T-helper 1 cell treated with Interleukin-12 subunit alpha and Interleukin-12 subunit beta and Interleukin-4 antibody, amounts not matched to agents 30 ng/mL and 1 ng/mL, for 36 hours (primary cell): ENCODE results near the gene A4GALT. TPM values are rescaled to one million over a fixed set of nuclear protein-coding genes. Genes with fewer than 3 reads are reported as not detected.

Experiments used
- intact Hi-C: fragments of 100-400 bp; cut with micrococcal nuclease; formaldehyde crosslinking; loops from one replicate; pipeline ENCODE4 v1.15.1; 2024
- total RNA-seq: library from RNA; stranded (reverse); gene quantifications from 2 replicates; pipeline ENCODE4 v1.2.3, GENCODE V29; 2022

A4GALT gene
- total RNA-seq, 1 donor from 2014 or later: not detected

DNA sequence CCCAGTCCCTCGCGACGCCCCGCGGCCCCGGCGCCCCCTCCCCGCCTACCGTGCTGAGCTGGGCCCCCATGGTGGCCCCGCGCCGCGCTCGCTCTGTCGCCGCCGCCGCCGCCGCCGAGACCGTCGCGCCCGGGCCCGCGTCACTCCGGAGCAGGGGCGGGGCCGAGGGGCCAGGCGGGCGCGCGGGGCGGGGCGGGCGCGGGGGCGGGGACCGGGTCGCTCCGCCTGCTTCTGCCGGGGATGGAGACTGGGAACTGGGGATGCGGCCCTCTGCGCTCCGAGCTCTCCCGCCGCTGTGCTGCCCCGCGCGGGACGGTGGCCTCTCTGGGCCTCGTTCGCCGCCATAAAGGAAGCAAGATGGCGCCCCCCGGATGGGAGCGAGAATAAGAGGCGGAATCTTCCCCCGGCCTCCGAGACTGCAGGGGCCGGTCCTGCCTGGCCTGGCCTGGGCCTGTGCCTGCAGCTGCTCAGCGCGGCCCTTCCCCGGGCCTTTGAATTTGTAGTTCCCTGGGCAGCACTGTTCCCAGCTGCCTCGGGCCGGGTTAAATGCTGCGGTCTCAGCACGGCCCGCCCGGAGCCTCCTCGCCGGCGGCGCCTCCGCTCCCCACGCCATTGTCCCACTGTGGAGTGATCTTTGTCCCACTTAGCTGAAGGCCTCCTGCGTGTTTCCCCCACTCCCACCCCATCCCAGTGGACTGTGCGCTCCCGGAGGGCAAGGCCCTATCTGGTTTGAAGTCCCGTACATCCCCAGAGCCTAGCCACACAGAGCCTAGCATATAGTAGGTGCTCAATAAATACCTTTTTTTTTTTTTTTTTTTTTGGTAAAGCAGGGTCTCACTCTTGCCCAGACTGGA lies 71.2 kb downstream of the A4GALT start, which contains the start of gene CYB5R3:
TSS of gene CYB5R3 (minus strand) at position 147 of the 854 bp plus-strand sequence. CDS start at position 70, 77 bp downstream.
- intact Hi-C loops: loop anchor here (1.0 to 2.0 kb wide), 2 partner anchors 34 to 207 kb away; partner anchors contain the start of gene ARFGAP3

GRCh38 chr22:42648368-42649245 lies 72.1 kb downstream of the A4GALT start:
- intact Hi-C loops: loop anchor here (1.0 to 2.0 kb wide), 2 partner anchors 33 to 208 kb away; partner anchors contain the start of gene ARFGAP3

- intact Hi-C loops: loop anchor here (2.0 kb wide), 1 partner anchor 209 kb away; the partner anchor contains the start of gene ARFGAP3
Observed at GRCh38 chr22:42648017-42648367, 72.7 kb downstream of the A4GALT start.

GRCh38 chr22:42646569-42647525 lies 73.8 kb downstream of the A4GALT start:
- intact Hi-C loops: no loop called here

GRCh38 chr22:42645938-42646568 lies 74.6 kb downstream of the A4GALT start:
- intact Hi-C loops: no loop called here

DNA sequence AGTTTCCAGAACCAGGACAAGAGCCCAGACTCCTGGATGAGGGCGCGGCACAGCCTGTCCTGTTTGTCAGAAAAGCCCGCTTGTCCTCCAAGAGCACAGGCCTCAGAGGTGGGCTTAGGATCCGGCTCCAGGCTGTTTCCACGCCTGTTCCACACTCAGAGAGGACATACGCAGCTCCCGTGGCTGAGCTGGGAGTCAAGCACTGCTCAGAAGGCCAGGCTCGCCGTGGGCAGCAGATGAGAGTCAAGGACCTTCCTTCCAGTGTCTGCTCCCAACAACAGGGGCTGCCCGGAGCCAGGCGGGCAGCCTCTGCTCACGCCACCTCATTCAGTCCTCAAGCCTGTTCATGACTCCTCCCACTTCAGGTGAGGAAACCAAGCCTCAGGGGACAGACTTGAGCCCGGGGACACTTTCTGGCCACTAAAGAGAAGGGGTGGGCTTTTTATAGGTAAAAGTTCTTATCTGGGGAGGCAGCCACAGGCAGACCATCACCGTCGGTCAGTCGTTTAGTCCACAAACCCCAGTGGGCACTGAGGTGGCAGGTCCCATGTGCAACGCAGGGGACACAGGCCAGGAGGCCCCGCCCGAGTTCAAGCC lies 75.2 kb downstream of the A4GALT start:
- intact Hi-C loops: no loop called here

DNA sequence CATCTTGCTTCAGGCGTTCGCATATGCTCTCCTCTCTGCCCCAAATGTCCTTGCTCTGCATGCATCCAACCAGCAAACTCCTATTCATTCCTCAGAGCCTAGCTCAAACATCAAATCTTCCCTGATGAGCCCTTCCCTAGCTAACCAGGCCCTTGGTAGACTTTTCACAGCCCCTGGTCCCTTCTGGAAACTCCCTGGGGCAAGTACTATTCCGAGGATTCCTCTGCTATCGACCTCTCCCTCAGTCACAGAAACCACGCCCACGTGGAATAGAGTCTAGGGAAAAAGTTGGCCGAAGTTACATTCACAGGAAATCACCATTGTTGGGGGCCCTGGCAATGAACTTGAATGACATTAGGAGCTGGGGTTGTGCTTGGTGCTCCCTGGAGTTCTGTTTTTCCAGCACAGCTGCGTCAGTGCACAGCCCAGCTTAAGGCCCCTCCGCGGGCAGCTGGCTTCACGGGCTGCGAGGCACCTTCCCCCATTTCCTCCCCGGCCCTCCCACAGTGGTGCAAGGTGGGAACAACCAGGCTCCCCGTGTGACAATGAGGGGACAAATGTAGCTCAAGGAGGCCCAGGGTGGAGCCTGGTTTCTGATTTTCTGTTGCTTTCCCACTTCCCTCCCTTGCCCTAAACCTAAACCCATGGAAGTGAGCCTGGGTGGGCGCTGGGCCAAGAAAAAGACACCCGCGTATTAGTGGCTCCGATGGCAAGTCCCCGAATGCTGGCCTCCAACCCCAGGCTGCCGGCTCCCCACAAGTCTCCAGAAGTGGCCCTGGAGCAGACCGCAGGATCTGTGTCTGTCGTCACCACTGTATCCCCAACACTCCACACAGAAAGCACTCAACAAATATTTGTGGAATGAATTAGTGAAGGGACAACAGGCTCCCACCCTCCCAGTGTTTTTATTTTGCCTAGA lies 76.0 kb downstream of the A4GALT start:
- intact Hi-C loops: no loop called here

DNA sequence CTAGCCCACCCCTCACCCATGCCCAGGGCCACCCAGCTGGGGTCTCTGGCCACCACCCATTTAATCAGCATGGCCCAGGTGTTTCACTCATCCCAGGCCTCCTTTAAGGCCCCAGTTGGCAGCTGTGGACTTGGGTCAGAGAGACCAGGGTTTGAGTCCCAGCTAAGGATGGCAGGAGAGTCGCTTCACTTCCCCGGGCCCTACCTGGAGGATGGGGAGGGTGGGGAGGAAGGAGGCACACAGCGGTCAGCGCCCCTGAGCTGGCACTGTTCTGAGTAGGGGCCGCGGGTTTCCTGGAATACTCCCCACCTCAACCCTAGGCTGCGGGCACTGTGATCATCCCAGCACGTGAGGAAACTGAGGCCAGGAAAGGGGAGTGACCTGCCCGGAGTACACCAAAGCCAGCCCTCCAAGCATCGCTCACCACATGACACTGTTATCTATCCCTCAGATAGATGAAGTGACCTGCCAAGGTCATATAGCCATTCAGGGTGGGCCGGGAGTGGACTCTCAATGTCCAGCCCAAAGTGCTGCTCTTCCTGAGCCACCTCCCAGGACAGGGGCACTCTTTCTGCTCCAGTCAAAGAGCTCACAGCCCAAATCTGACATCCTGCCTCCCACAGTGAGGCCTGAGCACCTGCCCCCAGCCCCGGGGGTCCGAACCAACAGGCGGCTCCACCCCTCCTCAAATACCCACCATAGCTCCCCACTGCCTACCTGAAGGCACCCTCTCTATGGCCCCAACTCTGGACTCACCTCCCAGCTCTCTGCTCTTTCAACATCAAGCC lies 76.8 kb downstream of the A4GALT start:
- intact Hi-C loops: no loop called here

GRCh38 chr22:42642806-42643633 lies 77.7 kb downstream of the A4GALT start:
- intact Hi-C loops: no loop called here

Other genes starting within 250 kb of the A4GALT start
- 68.3 and 77.6 TPM in 2 replicates for gene RRP7A, start 201.1 kb downstream of the A4GALT start, total RNA-seq
- gene SERHL2, start 166.9 kb downstream of the A4GALT start, total RNA-seq: 0.66 and 1.6 TPM in 2 replicates
- 78.4 and 80.7 TPM in 2 replicates for gene POLDIP3, start 106.0 kb downstream of the A4GALT start, total RNA-seq
- gene ATP5MGL, start 80.3 kb downstream of the A4GALT start, total RNA-seq: 0.37 and 0.54 TPM in 2 replicates
- 65.8 and 67.9 TPM in 2 replicates for gene CYB5R3, start 71.5 kb downstream of the A4GALT start, total RNA-seq
- 38.5 and 43.8 TPM in 2 replicates for gene ARFGAP3, start 136.4 kb upstream of the A4GALT start, total RNA-seq